Gastroesophageal sphincter (tissue), 4 donors: ENCODE data around the gene KCNT1. TPM values are rescaled to one million over a fixed set of nuclear protein-coding genes. Genes with fewer than 3 reads are reported as not detected.

ENCODE experiments used
- ATAC-seq: fragments of 150-250 bp; one replicate; pipeline ENCODE4 v1.9.1; 2016; ENCODE audit warnings: mild to moderate bottlenecking, moderate library complexity
- H3K27ac ChIP-seq, 4 donors: fragments of 200-600 bp; sonication (generic) in 3 of 4; 1 replicate in 3 of 4; 2 replicates in 1 of 4; pipeline ENCODE4 v1.5.1; 2016 to 2019
- H3K27me3 ChIP-seq: fragments of 200-600 bp; sonication (generic); one replicate; pipeline ENCODE4 v1.5.1; 2019
- H3K36me3 ChIP-seq, 2 donors: fragments of 200-600 bp; sonication (generic); one replicate each; pipeline ENCODE4 v1.5.1; 2019; ENCODE audit warnings: control low read depth in 1 of 2
- H3K4me1 ChIP-seq, 3 donors: fragments of 200-600 bp; sonication (generic); 1 replicate in 2 of 3; 2 replicates in 1 of 3; pipeline ENCODE4 v1.5.1; 2016 to 2019; ENCODE audit warnings: control low read depth in 2 of 3
- H3K4me3 ChIP-seq, 2 donors: fragments of 200-600 bp; sonication (generic); one replicate each; pipeline ENCODE4 v1.5.1; 2019; ENCODE audit warnings: mild to moderate bottlenecking in 1 of 2, moderate library complexity in 1 of 2
- H3K9me3 ChIP-seq, 3 donors: fragments of 200-600 bp; sonication (generic); one replicate each; pipeline ENCODE4 v1.5.1; 2017 to 2019; ENCODE audit warnings: control low read depth in 2 of 3
- CTCF ChIP-seq, 4 experiments: fragments of 200-600 bp in 2 of 4; fragments of 450-650 bp in 2 of 4; sonication (generic) in 1 of 4; IDR thresholded peaks; one replicate each; pipeline ENCODE4 v1.5.1; 2017 to 2019; ENCODE audit warnings: antibody characterized with exemption in 4 of 4, mild to moderate bottlenecking in 2 of 4, moderate library complexity in 2 of 4
- EP300 ChIP-seq: sonication (generic); formaldehyde crosslinking; IDR thresholded peaks from one replicate; pipeline ENCODE4 v1.6.1; 2017; ENCODE audit warnings: antibody characterized with exemption, mild to moderate bottlenecking
- POLR2A ChIP-seq, 2 donors: fragments of 450-650 bp; IDR thresholded peaks; one replicate each; pipeline ENCODE4 v1.6.1; 2017; ENCODE audit warnings: antibody characterized with exemption in 2 of 2, mild to moderate bottlenecking in 2 of 2, moderate library complexity in 1 of 2
- POLR2AphosphoS5 ChIP-seq: sonication (generic); formaldehyde crosslinking; IDR thresholded peaks from one replicate; pipeline ENCODE4 v1.6.1; 2017; ENCODE audit warnings: antibody characterized with exemption
- WGBS, 2 donors: methylation state at CpG; one replicate each; pipeline ENCODE4 v1.1.5; 2018; ENCODE audit warnings: low coverage in 1 of 2; 5-methylcytosine and 5-hydroxymethylcytosine counted together
- total RNA-seq, 4 donors: library from RNA; depleted of rRNA; stranded (reverse); fragments of >200 nt; gene quantifications; one replicate each; pipeline ENCODE4 v1.1.0, GENCODE V29; 2016

The KCNT1 gene
- total RNA-seq, 4 donors from 2014 or later = 0.19 TPM; not detected in 3

GRCh38 chr9:135798263-135798585 is 96.2 kb downstream of the KCNT1 start:
- TF ChIP-seq POLR2A (IDR thresholded peaks at IDR 0.05) = no peak
- TF ChIP-seq EP300 = no peak
- no peak for TF ChIP-seq POLR2AphosphoS5
- no peak for TF ChIP-seq CTCF (IDR thresholded peaks at IDR 0.05)
- 60 to 81% methylated on average over 3 to 5 of the region's 10 CpGs for WGBS, 2 donors
- no peak overlapping the region for H3K27ac ChIP-seq
- no peaks in the 10 kb centered on the region for H3K9me3 ChIP-seq
- no peak overlapping the region for H3K4me3 ChIP-seq
- no peaks in the 10 kb centered on the region for H3K27me3 ChIP-seq
- peaks cover 0 to 5% of the 10 kb centered on the region in 2 donors for H3K36me3 ChIP-seq
- H3K4me1 ChIP-seq = peaks cover 0 to 16% (median 0%) of the 10 kb centered on the region in 3 donors
- no peak for ATAC-seq

- 81 to 90% methylated on average over 2 to 3 of the region's 13 CpGs for WGBS, 2 donors
These were observed 97.3 kb downstream of the KCNT1 start for GRCh38 chr9:135799261-135799660.

GRCh38 chr9:135801070-135801469 is 99.1 kb downstream of the KCNT1 start:
- Histone ChIP-seq H3K4me3 (no peak overlapping the region), H3K27me3 (no peaks in the 10 kb centered on the region), H3K27ac (no peak overlapping the region), H3K36me3 (peaks cover 0 to 5% of the 10 kb centered on the region in 2 donors), H3K4me1 (peaks cover 0 to 20% (median 0%) of the 10 kb centered on the region in 3 donors), H3K9me3 (no peaks in the 10 kb centered on the region)
- 90 to 100% methylated on average over 2 to 6 of the region's 6 CpGs for WGBS, 2 donors
- TF ChIP-seq EP300 (no peak), CTCF (IDR thresholded peaks at IDR 0.05) (no peak), POLR2A (IDR thresholded peaks at IDR 0.05) (no peak), POLR2AphosphoS5 (no peak)
- ATAC-seq = no peak

More at GRCh38 chr9:135799261-135799660, 97.3 kb downstream of the KCNT1 start:
- Histone ChIP-seq H3K36me3 (peaks cover 0 to 5% of the 10 kb centered on the region in 2 donors), H3K27ac (no peak overlapping the region), H3K27me3 (no peaks in the 10 kb centered on the region), H3K4me3 (no peak overlapping the region), H3K4me1 (peaks cover 0 to 16% (median 0%) of the 10 kb centered on the region in 3 donors), H3K9me3 (no peaks in the 10 kb centered on the region)
- no peak for ATAC-seq
- no peak for TF ChIP-seq CTCF (IDR thresholded peaks at IDR 0.05)
- TF ChIP-seq POLR2A (IDR thresholded peaks at IDR 0.05) = no peak
- no peak for TF ChIP-seq POLR2AphosphoS5
- TF ChIP-seq EP300 = no peak

GRCh38 chr9:135802876-135803419 is 101.0 kb downstream of the KCNT1 start:
- TF ChIP-seq POLR2A (IDR thresholded peaks at IDR 0.05) (no peak), EP300 (no peak), CTCF (IDR thresholded peaks at IDR 0.05) (no peak), POLR2AphosphoS5 (no peak)

GRCh38 chr9:135803441-135803840 is 101.5 kb downstream of the KCNT1 start:
- Histone ChIP-seq H3K27ac (no peak overlapping the region), H3K27me3 (no peaks in the 10 kb centered on the region), H3K36me3 (peaks cover 0 to 17% of the 10 kb centered on the region in 2 donors), H3K4me1 (peaks cover 0 to 4% (median 0%) of the 10 kb centered on the region in 3 donors), H3K9me3 (no peaks in the 10 kb centered on the region), H3K4me3 (no peak overlapping the region)
- TF ChIP-seq EP300 (no peak), POLR2A (IDR thresholded peaks at IDR 0.05) (no peak)
- no peak for ATAC-seq
- no CpG with 5 or more reads among the region's 10 CpGs for WGBS, 2 donors

More at GRCh38 chr9:135802876-135803419, 101.0 kb downstream of the KCNT1 start:
- Histone ChIP-seq H3K4me1 (peaks cover 0 to 9% (median 0%) of the 10 kb centered on the region in 3 donors), H3K36me3 (peaks cover 0 to 12% of the 10 kb centered on the region in 2 donors), H3K9me3 (no peaks in the 10 kb centered on the region), H3K27ac (no peak overlapping the region), H3K4me3 (no peak overlapping the region), H3K27me3 (no peaks in the 10 kb centered on the region)
- WGBS, 2 donors = 62 to 68% methylated on average over 3 to 8 of the region's 18 CpGs
- ATAC-seq = no peak
